ACC112 (cell line): ENCODE measurements around the gene TMEM139.
"Not testable (repeated sequence)": the region's sequence is repeated elsewhere in the genome, so short reads cannot be mapped to it uniquely, and the experiment has no call there.

Source experiments
- H2AFZ ChIP-seq: fragments of 200-600 bp; sonication (generic); one replicate; pipeline ENCODE4 v1.6.0; 2017; ENCODE audit warnings: antibody characterized with exemption, low read length; ENCODE audit not compliant: unreplicated experiment
- H3K27ac ChIP-seq: fragments of 200-600 bp; sonication (generic); 2 replicates; pipeline ENCODE4 v1.5.1; 2014; ENCODE audit warnings: low read depth, mild to moderate bottlenecking, antibody characterized with exemption, low read length, moderate library complexity
- H3K27me3 ChIP-seq: fragments of 200-600 bp; sonication (generic); 2 replicates; pipeline ENCODE4 v1.6.1; 2014; ENCODE audit warnings: mild to moderate bottlenecking, antibody characterized with exemption, low read length, moderate library complexity, mixed read lengths; ENCODE audit not compliant: insufficient read depth
- H3K36me3 ChIP-seq: fragments of 200-600 bp; sonication (generic); 2 replicates; pipeline ENCODE4 v1.6.1; 2016; ENCODE audit warnings: mild to moderate bottlenecking, antibody characterized with exemption, low read length, moderate library complexity, mixed read lengths; ENCODE audit not compliant: insufficient read depth
- H3K4me1 ChIP-seq: fragments of 200-600 bp; sonication (generic); one replicate; pipeline ENCODE4 v1.6.1; 2016; ENCODE audit warnings: low read length, mixed read lengths; ENCODE audit not compliant: insufficient read depth, unreplicated experiment, control insufficient read depth
- H3K4me3 ChIP-seq: fragments of 200-600 bp; sonication (generic); 2 replicates; pipeline ENCODE4 v1.5.1; 2014; ENCODE audit warnings: mild to moderate bottlenecking, low read depth, low read length
- H3K79me2 ChIP-seq: fragments of 200-600 bp; sonication (generic); one replicate; pipeline ENCODE4 v1.6.0; 2016; ENCODE audit warnings: low read length; ENCODE audit not compliant: control insufficient read depth, unreplicated experiment, insufficient read depth

The TMEM139 gene

DNA sequence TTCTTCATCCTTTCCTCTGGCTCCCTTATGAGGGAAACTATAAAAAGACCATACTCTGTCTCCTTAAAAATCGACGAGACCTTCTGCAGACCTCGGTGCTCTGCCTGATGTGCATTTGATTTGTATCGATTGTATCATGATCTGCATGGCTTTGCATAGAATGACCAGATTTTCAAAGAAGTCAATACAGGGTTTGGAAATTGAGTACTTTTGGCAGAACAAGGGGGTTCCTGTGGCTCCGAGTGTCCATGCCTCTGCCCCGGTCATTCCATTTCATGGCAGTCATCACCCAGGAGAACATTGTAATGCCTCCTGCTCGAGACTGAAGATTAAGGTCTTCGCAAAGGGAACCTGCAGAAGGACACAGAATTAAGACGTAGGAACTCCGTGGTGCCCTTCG is 4.1 kb downstream of the TMEM139 start:
- H2AFZ ChIP-seq: peak overlapping the region; percentile 74

DNA sequence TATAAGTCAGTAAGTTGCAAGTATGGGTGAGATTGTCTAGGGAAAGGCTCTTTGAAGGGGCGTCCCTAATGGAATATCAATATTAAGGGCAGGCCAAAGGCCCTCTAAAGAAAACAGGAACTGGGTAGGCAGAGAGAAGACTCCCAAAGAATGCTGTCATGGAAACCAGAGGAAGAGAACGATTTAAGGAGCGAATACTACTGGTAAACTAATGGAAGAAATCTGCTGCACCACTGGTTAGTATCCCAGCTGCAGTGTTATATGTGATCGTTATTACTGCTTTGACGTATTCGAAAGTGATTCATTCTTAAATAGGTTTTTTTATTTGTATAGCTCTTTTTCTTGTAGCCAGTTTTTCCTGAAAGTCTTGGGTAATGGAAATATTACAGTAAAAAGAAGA is 4.7 kb downstream of the TMEM139 start:
- H3K4me1 ChIP-seq: peaks cover 22% of the 10 kb centered on the region
- H3K79me2 ChIP-seq: peaks cover 47% of the 10 kb centered on the region
- H3K36me3 ChIP-seq: peaks cover 20% of the 10 kb centered on the region
- H3K4me3 ChIP-seq: peak overlapping the region; percentile 91
- peak overlapping the region; percentile 45 for H3K27ac ChIP-seq
- no peak overlapping the region for H2AFZ ChIP-seq
- no peaks in the 10 kb centered on the region for H3K27me3 ChIP-seq

More for the DNA sequence above, 4.1 kb downstream of the TMEM139 start:
- Histone ChIP-seq H3K4me3 (peak overlapping the region; percentile 91), H3K4me1 (peaks cover 24% of the 10 kb centered on the region), H3K36me3 (peaks cover 15% of the 10 kb centered on the region), H3K27me3 (no peaks in the 10 kb centered on the region), H3K79me2 (peaks cover 42% of the 10 kb centered on the region), H3K27ac (peak overlapping the region; percentile 45)

DNA sequence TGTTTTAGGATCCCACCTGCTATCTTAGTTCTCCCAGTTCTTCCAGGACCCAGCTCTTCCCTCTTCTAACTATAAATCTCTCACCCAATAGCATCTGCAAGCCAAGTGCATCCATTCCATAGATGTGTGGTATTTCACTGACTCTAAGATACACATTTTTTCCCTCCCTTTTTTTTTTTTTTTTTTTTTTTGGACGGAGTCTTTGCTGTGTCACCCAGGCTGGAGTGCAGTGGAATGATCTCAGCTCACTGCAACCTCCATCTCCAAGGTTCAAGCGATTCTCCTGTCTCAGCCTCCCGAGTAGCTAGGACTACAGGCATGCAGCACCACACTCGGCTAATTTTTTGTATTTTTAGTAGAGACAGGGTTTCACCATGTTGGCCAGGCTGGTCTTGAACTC is 5.1 kb downstream of the TMEM139 start:
- peak overlapping the region; percentile 45 for H3K27ac ChIP-seq
- peaks cover 22% of the 10 kb centered on the region for H3K4me1 ChIP-seq
- peaks cover 51% of the 10 kb centered on the region for H3K79me2 ChIP-seq
- H2AFZ ChIP-seq, H3K27me3 ChIP-seq: not testable (repeated sequence)
- H3K4me3 ChIP-seq: peak overlapping the region; percentile 91
- H3K36me3 ChIP-seq: peaks cover 24% of the 10 kb centered on the region

DNA sequence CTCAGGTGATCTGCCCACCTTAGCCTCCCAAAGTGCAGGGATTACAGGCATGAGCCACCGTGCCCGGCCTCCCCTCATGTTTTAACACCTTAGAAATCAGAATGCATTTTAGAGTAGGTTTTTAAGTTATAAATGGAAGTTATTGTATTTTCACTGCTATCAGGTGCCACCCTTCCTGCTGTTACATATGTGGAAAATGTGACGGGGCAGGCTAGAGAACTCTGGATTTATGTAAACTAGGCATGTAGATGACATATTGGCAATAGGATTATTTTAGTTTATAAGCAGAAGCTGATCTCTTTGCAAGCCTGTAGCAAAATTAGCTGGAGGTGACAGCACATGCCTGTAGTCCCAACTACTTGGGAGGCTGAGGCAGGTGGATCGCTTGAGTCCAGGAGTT is 5.5 kb downstream of the TMEM139 start:
- H3K4me3 ChIP-seq: peak overlapping the region; percentile 91
- no peak overlapping the region for H2AFZ ChIP-seq
- H3K36me3 ChIP-seq: peaks cover 27% of the 10 kb centered on the region
- peaks cover 55% of the 10 kb centered on the region for H3K79me2 ChIP-seq
- H3K27me3 ChIP-seq: no peaks in the 10 kb centered on the region
- H3K27ac ChIP-seq: no peak overlapping the region
- peaks cover 23% of the 10 kb centered on the region for H3K4me1 ChIP-seq

DNA sequence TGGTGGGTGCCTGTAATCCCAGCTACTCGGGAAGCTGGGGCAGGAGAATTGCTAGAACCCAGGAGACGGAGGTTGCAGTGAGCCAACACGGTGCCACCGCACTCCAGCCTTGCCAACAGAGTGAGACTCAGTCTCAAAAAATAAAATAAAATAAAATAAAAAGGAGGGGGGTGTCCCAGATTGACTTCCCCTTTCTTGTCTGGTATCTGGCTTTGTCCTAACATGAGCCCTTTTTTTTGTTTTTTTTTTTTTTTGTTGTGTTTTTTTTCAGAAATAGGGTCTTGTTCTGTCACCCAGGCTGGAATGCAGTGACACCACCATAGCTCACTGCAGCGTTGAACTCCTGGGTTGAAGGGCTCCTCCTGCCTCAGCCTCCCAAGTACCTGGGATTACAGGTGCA is 8.1 kb downstream of the TMEM139 start:
- H3K27ac ChIP-seq: no peak overlapping the region
- peaks cover 35% of the 10 kb centered on the region for H3K4me1 ChIP-seq
- peaks cover 43% of the 10 kb centered on the region for H3K36me3 ChIP-seq
- no peaks in the 10 kb centered on the region for H3K27me3 ChIP-seq
- H3K4me3 ChIP-seq: no peak overlapping the region
- peaks cover 72% of the 10 kb centered on the region for H3K79me2 ChIP-seq
- no peak overlapping the region for H2AFZ ChIP-seq

DNA sequence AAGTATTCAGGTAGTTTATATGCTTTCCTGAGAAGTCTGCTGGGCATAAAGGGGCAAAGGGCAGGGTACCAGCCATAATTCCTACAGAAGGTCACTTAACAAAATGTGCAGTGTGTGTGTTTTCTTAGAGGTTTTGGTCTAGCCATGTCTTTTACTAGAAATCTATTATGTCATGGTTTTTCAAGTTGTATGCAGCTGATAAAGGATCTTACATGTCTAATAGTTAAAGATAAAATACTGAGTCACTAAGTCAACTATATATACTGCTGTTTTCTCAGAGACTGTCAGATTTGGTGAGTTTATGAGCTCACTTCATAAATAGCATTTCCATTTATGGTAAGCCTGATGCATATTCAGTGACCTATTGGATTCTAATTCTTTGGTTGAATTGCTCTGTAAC is 11.1 kb downstream of the TMEM139 start:
- H3K36me3 ChIP-seq: peaks cover 54% of the 10 kb centered on the region
- peak overlapping the region; percentile 63 for H3K27ac ChIP-seq
- no peaks in the 10 kb centered on the region for H3K27me3 ChIP-seq
- H3K4me3 ChIP-seq: no peak overlapping the region
- peaks cover 19% of the 10 kb centered on the region for H3K4me1 ChIP-seq
- H3K79me2 ChIP-seq: peaks cover 50% of the 10 kb centered on the region
- no peak overlapping the region for H2AFZ ChIP-seq

DNA sequence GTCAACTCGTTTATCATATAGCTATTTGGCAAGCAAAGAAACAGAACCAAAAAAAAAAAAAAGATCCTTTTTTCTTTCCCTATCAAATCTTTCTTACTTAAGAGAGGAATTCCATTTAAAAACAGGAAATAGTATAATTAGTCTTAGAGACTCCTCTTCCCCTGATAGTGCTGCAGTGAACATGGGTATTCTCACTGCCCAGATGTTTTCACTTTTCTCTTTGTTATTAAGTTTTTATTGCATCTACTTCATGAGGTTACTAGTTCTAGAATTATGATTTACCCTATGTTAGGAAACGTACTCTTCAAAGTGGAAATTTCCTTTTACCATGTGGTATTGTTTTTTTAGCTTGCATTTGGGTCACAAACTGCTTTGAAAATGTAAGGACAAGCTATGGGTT is 11.9 kb downstream of the TMEM139 start:
- peaks cover 13% of the 10 kb centered on the region for H3K4me1 ChIP-seq
- H3K27me3 ChIP-seq: no peaks in the 10 kb centered on the region
- H3K79me2 ChIP-seq: peaks cover 42% of the 10 kb centered on the region

DNA sequence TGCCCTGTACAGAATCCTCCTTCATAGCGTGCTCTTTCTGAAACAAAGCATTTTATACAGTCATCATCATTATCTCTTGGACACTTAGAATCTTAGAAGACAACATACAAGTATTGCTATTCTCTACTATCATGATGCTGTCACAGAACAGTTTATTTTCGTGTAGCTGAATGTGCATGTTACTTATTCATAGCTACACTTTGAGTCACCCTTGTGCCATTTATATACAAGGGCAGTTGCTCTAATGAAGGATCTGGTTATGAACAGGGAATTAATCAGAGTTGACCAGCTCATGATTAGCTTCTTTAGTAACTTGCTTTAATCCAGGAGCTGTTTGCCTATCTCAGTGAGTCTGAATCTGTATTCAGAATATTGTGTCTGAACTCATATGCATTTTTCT is 14.6 kb downstream of the TMEM139 start:
- Histone ChIP-seq H3K79me2 (peaks cover 30% of the 10 kb centered on the region), H3K36me3 (peaks cover 47% of the 10 kb centered on the region), H2AFZ (no peak overlapping the region), H3K27ac (no peak overlapping the region), H3K4me1 (peaks cover 13% of the 10 kb centered on the region), H3K27me3 (no peaks in the 10 kb centered on the region), H3K4me3 (no peak overlapping the region)

More for the DNA sequence above, 11.9 kb downstream of the TMEM139 start:
- Histone ChIP-seq H3K36me3 (peaks cover 55% of the 10 kb centered on the region), H2AFZ (no peak overlapping the region), H3K27ac (peak overlapping the region; percentile 63), H3K4me3 (no peak overlapping the region)

DNA sequence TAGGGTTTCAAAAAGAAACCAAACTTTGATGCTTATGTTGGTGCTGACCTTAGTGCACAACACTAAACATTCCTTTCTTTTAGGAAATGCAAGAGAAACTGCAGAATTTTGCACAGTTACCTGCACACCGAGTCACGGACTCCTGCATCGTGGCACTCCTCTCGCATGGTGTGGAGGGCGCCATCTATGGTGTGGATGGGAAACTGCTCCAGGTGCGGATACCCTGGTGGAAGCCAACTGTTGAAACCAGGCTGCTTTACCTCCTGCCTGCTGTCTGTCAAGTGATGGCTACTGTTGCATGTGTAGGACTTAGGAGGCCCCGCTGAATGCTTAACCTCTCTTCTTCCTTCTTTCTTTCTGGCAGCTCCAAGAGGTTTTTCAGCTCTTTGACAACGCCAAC is 15.1 kb downstream of the TMEM139 start:
- no peaks in the 10 kb centered on the region for H3K27me3 ChIP-seq
- peaks cover 13% of the 10 kb centered on the region for H3K4me1 ChIP-seq
- no peak overlapping the region for H2AFZ ChIP-seq
- H3K79me2 ChIP-seq: peaks cover 26% of the 10 kb centered on the region
- no peak overlapping the region for H3K27ac ChIP-seq
- H3K36me3 ChIP-seq: peaks cover 43% of the 10 kb centered on the region
- no peak overlapping the region for H3K4me3 ChIP-seq

- H2AFZ ChIP-seq: no peak overlapping the region
- no peak overlapping the region for H3K4me3 ChIP-seq
- peaks cover 36% of the 10 kb centered on the region for H3K36me3 ChIP-seq
- H3K79me2 ChIP-seq: peaks cover 14% of the 10 kb centered on the region
- no peaks in the 10 kb centered on the region for H3K27me3 ChIP-seq
- H3K4me1 ChIP-seq: peaks cover 3% of the 10 kb centered on the region
- H3K27ac ChIP-seq: no peak overlapping the region
These were observed 16.5 kb downstream of the TMEM139 start for GRCh38 chr7:143300959-143301935.

GRCh38 chr7:143303733-143304132 is 19.0 kb downstream of the TMEM139 start:
- Histone ChIP-seq H3K4me1 (no peaks in the 10 kb centered on the region), H3K79me2 (no peaks in the 10 kb centered on the region), H3K4me3 (no peak overlapping the region), H2AFZ (no peak overlapping the region), H3K36me3 (peaks cover 39% of the 10 kb centered on the region), H3K27ac (no peak overlapping the region), H3K27me3 (no peaks in the 10 kb centered on the region)
